DMS53 (cell line): ENCODE results near the gene DHX16.

Source experiments
- DNase-seq: peaks from one replicate; lab custom pipeline; 2025; lab: John Stamatoyannopoulos, UW

DHX16 gene

DNA sequence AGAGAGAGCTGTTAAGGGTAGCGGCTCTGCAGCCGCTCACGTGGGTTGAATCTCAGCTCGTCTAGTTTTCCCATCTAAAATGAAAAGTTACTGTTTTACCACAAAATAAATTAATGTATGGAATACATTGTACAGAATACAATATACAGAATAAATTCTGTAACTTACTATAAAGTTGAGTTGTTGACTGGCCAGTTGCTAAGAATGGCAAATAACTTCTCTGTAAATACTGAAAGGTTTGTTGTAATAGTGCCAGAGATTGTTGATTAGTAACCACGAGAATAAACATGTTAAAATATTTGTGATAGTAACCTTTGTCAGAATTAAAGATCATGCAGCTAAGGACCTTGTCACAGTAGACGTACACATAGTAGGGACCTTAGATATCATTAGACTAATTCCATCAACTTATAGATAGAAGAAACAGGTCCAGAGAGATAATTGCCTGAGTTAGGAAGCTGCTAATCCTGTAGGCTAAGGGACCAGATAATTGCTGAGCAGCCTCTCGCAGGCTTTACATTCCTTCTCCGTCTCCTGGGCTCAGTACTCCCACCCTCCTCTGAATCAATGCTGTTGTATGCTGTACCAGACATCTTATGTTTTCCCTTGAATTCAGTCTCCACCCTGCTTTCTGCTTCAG is 18.5 kb upstream of the DHX16 start:
- no peak for DNase-seq

DNA sequence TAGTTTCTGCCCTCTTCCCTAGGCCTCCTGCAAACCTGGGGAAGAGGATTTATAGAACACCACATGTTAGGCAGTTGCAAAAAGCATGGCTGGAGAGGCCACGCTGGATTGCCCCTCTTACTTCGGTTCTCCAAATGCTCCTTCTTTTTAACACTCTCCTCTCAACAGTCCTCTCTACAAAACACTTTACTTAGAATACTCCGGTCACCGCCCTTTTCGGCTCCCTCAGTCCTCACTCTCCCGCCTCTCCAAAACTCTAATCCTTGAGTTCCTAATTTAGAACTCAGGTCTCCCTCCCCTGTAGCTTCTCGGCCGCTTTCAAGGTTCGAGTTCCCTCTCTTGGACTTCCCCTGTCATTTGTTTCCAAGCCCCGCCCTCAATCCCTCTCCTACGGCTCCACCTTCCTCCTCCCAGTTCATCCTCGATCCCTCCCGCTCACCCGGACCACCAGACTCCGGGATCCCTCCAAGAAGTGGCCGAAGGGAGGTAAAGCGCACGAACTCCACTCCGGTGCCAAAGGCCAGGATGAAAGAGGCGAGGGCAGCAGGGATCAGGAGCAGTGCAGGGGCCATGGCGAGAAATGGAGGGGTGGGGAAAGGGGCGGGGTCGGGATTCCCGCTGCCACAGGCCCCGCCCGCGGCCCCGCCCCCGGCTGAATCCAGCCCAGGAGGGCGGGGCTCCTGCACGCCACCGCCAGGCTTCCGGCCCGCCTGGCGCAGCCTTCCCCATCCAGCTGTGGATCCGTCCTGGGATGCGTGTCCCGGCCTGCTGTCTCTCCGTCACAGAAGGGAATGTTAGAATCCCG is 17.8 kb upstream of the DHX16 start, which contains the start of gene NRM:
Gene NRM, minus strand, starts transcription at position 582 of the 805 bp plus-strand sequence. Its CDS starts 10 bp downstream, at position 572.
- peak; percentile 95 for DNase-seq

DNA sequence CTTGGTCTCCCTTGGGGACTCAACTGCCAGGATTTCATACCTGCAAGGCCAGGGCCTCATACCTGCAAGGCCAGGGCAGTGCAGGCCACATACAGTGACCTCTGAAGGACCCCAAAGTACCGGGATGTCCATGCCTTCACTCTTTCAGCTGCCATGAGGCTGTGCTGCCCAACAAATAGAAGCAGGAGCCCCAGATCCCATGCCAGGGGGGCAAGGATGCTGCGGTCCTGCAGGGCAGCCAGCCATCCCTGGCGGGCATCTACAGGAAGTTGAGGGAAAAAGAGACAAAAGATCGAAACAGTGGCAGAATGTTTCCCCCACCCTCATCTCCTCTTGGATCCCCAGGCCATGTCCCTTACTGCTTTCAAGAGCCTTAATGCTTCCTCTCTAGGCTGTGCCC is 17.2 kb upstream of the DHX16 start:
- no peak for DNase-seq

- DNase-seq = no peak
Observed at GRCh38 chr6:30689022-30689865, 16.4 kb upstream of the DHX16 start.

GRCh38 chr6:30688569-30688968 is 15.8 kb upstream of the DHX16 start:
- DNase-seq = no peak

DNA sequence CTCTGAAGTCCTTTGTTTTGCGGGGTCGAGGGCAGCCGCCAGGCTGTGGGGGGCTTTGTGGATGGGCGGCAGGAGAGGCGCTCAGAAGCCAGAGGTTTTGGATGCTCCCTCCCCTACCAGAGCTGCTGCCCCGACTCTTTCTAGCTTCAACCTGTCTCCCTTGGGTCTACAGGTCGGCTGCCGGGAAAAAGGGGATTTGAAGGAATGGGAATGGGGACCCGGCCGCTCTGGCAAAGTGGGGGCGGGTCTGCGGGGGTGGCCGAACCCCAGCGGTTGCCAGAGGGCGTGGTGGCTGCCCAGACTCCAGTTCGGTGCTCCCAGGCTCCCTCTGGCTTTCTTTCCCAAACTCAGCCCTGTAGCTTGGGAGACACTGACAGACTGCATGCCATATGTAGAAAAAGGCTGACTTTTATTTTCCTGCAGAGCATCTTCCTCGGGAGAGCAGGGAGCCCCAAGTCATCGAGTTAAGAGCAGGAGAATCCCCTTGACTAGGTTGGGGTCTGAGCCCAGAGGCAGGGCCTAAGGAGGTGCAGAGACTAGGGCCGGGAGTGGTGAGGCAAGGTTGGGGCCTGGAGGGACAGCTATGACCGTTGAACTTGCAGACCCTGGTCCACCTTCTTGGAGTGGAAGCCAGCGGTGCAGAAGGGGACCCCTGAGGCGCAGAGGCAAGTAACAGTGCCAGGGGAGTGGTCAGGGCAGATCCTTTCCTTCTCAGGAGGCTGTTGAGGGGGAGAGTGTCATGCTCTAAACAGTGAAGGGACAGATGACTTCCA is 15.0 kb upstream of the DHX16 start:
- peak; percentile 65 for DNase-seq

GRCh38 chr6:30686908-30687658 is 14.3 kb upstream of the DHX16 start:
- DNase-seq = peak; percentile 97

DNA sequence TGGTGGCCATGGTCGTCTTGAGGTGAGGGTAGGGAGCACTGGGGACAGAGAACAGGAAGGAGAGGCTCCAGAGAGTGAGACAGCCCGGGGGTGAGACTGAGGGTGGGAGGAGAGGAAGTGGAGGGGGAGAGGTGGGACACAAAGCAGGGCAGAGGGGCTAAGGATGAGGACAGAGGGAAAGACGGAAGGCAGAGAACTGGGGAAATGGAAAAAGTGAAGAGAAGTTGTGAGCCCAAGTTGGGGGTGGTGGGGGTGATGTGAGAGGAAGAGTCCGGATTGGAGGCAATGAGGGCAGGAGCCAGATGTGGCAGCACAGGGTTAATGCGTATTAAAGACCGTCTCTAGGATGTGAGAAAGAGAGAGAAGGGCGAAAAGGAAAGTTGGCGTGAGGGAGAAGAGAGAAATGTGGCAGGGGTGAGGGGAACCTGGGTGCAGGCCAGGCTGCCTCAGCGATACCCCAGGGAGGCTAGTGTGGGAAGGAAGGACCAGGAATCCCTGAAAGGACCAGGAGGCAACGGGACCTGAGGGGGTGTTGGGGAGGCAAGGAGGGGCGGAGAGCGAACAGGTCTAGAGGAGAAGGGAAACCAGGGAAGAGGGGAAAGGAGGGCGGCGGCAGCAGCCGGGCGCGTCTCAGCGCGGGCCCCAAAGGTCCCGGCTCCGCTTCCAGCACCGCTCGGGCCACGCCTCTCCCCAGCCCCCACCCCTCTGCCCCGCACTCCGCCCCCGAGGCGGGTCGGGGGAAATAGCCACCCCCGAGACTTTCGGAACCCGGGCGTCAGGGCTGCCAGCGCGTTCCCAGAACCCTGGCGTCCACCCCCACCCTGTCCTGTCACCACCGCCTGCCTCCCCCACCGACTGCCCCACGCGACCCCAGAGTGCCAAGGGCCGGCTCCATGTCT is 13.5 kb upstream of the DHX16 start, which contains the start of gene PPP1R18:
Gene PPP1R18, minus strand, starts transcription at position 637 of the 899 bp plus-strand sequence. Its CDS starts 627 bp downstream, at position 10.
- peak; percentile 77 for DNase-seq

DNA sequence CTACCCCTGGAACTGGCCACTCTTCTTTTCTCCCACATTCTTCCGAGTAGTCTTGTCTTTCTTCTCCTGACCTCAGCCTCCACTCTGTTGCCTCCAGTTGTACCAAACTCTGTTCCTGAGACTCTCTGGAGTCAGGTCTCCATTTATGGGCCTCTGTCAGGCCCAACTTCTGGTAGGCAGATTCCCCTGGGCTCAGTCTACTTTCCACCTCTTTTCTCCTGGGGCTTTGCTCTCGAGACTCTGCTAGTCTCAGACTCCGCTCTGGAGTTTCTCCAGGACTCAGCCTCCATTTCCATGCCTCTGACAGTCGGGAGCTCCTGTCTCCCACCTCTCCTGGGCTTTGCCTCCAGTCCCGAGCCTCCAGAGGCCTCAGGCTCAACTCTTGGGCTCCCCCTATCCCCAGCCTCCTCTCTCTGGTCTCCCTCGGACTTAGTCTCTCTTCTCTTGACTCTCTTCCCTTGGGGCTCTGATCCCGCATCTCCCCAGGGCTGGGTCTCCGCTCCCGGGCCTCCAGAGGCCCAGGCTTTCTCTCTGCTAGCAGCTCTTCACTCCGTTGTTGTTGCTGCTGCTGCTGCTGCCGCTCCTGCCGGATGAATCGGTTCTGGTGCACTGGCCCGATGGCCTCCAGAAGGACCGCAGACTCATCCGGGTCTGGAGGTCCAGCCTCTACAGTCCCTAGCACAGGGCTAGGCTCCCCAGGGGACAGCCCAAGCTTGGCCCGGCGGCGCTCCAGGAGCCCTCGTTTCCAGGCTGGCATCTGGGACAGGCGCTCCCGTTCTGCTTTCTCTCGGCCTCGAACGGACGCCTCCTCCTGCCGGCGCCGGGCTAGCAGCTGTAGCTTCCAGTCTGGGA is 12.6 kb upstream of the DHX16 start:
- no peak for DNase-seq

DNA sequence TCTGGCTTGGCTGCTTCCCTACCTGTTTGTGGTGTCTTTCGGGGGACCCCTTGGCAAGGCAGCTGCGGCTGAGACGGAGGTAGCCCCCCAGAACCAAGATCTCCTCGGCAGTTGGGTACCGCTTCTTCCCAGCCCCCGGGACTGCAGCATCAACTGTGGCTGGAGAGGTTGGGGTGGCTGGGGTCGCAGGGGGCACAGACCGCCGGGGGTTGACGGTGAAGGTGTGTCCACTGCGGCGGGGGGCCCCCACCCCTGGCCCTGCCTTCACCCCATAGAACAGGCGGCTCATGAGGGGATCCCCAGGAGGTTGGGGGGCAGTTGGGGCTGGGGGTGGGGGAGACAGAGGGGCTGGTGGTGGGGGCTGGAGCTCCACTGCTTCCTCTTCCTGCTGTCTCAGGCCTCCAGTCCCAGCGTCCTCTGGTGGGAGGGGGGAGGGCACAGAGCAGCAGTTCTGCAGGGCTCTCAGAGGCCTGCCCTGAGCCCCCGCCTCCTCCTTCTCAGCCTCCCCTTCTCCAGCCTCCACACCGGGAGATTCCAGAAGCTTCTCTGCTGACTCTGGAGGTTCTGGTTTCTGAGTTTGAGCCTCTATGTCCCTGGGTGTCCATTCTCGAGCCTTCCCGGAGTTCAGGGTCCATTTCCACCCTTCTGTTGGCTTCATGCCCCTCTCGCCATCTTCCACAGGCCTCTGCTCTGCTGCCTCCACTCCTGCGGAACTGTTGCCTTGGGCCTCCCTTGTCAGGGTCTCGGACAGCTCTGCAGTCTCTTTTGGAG is 11.8 kb upstream of the DHX16 start:
- no peak for DNase-seq

DNA sequence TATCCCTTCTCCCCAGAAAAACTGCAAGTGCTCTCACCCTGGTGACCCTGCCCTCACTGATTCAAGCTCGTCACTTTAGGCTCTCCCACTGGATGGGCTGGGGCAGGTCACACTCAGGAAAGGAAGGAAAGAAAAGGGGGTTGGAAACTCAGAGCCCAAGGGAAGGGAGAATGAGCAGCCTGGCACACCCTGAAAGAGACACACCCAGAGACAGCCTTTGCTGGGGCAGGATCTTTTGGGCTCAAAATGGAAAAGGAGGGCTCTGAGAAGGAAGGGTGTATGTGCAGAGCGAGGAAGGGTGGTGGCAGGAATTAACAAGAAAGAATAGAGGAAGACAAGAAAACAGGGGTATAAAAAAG is 11.2 kb upstream of the DHX16 start:
- no peak for DNase-seq

DNA sequence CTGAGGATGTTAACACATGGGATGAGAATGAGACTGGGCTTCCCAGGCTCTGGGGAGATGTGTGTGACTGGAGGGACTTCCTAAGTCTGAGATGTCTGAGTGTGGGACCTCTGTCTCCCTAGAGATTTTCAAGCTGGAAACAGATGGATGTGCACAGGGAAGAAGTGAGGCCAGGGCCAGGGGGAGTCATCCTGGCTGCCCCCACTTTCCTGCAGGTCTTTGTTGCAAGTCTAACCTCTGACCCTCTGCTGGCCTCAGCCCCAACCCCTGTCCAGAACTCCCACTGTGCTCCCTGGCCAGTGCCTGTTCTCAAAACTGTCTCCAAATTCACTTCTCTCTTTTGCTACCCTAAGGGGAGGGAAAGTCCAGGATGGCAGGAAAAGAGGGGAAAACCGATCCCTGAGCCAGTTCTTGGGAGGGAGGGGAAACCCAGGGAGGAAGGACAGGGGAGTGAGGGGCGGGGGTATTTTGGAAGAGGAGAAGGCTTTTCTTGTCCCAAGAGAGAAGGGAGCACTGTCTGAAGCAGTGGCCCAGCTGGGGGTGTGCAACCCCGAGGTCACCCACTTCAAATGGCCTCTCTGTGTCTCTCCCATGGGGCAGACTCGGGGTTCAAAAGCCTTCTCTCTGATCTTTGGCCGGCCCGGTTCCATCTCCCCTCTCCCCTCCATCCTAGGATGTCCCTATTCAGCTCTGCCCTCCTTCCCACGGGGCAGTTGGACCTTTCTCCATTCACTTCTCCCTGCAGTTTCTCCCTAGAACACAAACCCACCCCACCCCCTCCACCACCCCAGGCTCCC is 10.6 kb upstream of the DHX16 start:
- no peak for DNase-seq

GRCh38 chr6:30682143-30683117 is 9.6 kb upstream of the DHX16 start:
- DNase-seq = peak; percentile 33

DNA sequence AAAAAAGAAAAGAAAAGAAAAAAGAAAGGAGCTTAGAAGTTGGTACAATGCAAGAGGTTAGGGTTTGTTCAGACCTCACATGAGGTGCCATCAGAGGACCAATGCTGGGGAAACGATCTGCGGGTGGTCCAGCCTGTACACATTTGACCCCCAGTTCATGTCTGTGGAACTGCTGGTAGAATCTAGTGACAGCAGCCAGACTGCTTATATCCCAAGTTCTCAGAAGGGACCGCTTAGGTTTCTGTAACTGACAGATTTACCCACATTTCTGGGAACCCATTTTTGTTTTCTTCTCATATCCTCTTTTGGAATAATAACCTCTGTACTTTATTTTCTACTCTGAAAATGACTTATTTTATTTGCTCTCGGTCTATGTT is 8.9 kb upstream of the DHX16 start:
- DNase-seq = no peak

DNA sequence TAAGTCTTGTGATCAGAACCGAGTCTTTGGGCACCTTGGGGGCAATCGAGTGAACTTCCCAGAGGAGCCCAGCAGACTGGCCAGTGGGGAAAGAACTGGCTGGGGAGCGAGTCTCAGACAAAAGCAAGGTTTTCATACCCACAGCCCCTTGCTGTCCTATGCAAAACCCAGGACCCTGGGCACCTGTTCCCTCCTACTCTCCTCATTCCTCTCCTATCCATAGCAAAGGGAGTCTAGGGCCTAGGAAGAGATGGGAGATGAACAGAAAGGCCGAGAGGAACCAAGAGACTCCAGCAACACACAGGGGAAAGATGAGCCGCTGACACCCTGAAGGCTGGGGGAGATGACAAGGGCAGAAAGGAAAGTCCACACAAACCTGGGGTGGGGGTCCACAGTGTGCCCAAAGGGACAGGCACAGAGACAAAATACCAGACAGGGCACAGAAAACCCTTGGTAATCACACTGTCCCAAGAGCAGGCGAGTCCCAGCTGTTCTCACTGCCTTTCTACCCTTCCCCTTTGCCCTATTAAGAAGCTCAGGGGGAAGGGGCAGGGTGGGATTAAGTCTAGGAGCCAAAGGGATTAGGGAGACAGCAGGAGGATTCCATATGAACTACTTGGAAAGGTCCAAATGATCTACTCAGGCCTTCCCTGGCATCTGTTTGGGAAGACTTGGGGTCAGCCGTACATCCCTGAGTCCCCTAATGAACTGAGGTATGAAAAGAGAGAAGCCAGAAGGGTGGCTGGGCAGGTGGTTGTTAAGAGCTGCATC is 7.1 kb upstream of the DHX16 start:
- no peak for DNase-seq
